ENCODE measurements around the gene USP3. TPM values are rescaled to one million over a fixed set of nuclear protein-coding genes. Genes with fewer than 3 reads are reported as not detected.

USP3 gene
- total RNA-seq, 1 donor, result 45.8 TPM

DNA sequence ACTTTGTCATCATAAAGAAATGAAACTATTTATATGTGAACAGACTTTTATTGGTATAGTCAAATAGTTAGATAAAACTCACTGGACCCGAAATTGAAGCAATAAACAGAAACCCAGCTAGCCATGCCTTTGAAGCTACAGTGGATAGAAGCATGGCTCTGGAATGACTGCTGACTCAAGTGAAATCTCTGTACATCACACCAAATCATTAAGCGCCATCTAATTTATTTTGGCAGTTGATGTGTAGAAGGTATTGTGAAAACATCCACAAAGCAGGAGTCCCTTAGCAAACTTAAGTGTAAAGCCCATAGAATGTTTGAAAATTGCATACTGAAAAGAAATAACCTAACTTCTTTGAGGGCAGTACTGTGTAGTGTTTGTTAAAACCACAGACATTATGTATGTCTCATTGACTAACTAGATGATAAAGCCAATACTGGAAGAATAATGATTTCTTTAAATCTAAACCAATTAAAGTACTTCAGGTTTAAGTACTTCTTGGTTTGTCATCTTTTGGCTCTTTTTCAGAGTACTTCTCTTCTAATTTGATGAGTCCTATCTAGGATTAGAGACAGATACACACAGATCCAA, 50.0 kb downstream of the USP3 start:
- TF ChIP-seq, protein P1, sequence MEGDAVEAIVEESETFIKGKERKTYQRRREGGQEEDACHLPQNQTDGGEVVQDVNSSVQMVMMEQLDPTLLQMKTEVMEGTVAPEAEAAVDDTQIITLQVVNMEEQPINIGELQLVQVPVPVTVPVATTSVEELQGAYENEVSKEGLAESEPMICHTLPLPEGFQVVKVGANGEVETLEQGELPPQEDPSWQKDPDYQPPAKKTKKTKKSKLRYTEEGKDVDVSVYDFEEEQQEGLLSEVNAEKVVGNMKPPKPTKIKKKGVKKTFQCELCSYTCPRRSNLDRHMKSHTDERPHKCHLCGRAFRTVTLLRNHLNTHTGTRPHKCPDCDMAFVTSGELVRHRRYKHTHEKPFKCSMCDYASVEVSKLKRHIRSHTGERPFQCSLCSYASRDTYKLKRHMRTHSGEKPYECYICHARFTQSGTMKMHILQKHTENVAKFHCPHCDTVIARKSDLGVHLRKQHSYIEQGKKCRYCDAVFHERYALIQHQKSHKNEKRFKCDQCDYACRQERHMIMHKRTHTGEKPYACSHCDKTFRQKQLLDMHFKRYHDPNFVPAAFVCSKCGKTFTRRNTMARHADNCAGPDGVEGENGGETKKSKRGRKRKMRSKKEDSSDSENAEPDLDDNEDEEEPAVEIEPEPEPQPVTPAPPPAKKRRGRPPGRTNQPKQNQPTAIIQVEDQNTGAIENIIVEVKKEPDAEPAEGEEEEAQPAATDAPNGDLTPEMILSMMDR (IDR thresholded peaks at IDR 0.05; ENCODE audit: insufficient read depth, low read length), result no peak
- DNase-seq (ENCODE audit: low read depth), result no peak
- H3K4me3 ChIP-seq (ENCODE audit: low read depth, low read length), result no peak overlapping the region

DNA sequence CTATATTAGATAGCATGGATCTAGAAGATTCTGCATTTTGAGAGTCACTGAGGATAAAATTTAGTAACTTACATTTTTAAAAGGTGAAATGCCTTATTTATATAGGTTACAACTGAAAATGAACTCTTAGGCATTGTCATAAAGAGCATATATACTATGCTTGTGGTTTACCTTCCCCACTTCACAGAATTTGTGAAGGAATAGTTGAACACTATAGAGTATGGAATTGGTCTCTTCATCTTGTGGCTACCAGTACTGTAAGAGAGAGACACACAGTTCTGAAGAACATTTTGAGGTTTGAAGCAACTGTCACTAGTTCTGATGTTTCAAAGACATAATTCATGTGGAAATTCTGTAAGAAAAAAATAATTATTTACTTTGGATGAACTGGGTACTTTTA, 51.1 kb downstream of the USP3 start:
- no peak overlapping the region for H3K4me3 ChIP-seq (ENCODE audit: low read depth, low read length)
- no peak for DNase-seq (ENCODE audit: low read depth)
- TF ChIP-seq, protein P1 (IDR thresholded peaks at IDR 0.05; ENCODE audit: insufficient read depth, low read length), result no peak

DNA sequence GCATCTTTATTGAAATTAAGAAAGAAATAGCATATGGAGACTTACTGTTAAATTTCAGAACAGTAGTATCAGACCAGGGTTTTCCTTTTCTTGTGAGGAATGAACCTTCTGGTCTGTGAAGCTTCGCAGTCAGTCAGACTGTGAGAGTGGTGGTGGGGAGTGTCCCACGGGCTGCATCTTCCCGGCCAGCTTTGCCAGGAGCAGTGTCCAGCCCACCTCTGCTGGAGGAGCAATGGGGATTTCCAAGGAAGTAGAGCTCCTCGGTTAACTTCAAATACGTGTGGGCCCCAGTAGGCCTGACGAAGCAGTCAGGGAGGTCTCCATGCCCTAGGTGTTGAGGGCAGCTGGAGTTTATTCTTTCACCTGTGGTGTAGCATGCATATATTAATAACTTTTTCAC, 51.9 kb downstream of the USP3 start:
- no peak for DNase-seq (ENCODE audit: low read depth)
- TF ChIP-seq, protein P1 (IDR thresholded peaks at IDR 0.05; ENCODE audit: insufficient read depth, low read length), result no peak
- no peak overlapping the region for H3K4me3 ChIP-seq (ENCODE audit: low read depth, low read length)

DNA sequence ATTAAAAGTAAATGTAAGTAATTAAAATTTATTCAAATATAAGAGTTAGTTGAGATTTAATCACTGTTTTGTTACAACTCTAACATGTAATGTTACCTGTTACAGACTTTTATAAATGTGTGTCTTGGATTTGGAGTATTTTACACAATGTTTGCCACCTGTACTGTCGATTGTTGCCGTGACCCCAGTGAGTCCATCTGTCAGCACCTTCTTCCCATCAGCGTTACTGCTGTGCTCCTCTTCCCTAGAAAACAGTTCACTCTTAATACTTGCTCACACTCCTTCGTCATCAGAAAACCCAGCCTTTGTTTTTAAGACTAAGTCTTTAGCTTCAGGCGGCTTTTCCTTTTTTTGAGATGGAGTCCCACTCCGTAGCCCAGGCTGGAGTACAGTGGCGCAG, 52.3 kb downstream of the USP3 start:
- H3K4me3 ChIP-seq (ENCODE audit: low read depth, low read length), result no peak overlapping the region
- TF ChIP-seq, protein P1 (IDR thresholded peaks at IDR 0.05; ENCODE audit: insufficient read depth, low read length), result no peak
- no peak for DNase-seq (ENCODE audit: low read depth)

DNA sequence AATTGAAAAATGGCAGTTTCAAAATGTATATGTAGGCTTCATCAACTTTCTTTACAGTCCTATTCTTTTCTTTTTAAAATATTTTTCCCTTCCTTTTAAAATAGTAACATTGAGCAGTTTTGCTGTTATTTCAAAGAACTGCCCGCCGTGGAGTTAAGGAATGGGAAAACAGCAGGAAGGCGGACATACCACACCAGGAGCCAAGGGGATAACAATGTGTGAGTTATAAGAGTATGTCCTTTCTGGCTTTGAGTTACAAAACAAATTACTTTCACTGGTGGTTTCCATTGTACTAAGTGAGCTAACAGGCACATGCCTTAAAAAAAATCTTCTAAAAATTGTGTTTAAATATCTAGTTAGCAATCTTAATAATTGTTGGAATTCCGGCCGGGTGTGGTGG, 55.4 kb downstream of the USP3 start:
- DNase-seq (ENCODE audit: low read depth), result no peak
- H3K4me3 ChIP-seq (ENCODE audit: low read depth, low read length), result no peak overlapping the region
- TF ChIP-seq, protein P1 (IDR thresholded peaks at IDR 0.05; ENCODE audit: insufficient read depth, low read length), result no peak

DNA sequence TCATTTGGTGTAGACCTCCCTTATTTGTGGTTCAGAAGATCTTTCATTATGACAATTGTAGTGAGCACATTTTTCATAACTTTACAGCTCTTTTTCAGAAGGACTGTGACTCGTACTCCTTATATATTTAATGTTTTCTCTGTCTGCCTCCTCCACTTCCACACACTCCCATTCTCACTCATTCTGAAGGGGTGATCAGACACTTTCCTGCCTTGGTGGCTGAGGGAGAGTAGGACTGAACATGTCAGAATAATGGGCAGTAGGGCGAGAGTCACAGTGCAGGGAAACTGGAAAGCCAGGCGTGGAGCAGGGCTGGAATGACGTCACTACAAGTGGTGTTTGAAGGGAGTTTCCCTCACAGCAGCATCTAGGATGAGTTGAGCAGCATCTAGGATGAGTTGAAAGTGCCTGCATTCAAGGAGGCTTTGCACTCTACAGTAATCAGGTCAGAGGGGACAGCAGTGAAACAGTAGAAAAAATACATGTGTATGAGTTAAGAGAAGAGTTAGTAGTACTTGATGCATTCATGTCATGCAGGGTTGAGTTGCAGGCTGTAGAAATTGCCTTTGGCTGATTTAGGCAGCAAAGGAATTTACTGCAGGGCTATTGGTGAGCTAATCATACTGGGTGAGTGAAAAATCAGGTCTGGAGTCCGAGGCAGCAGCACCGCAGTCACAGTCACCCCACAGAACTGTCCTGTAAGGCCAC, 56.5 kb downstream of the USP3 start:
- DNase-seq (ENCODE audit: low read depth), result no peak
- H3K4me3 ChIP-seq (ENCODE audit: low read depth, low read length), result no peak overlapping the region
- TF ChIP-seq, protein P1 (IDR thresholded peaks at IDR 0.05; ENCODE audit: insufficient read depth, low read length), result no peak
